Measurements from ENCODE around the gene FAM170B. TPM values are rescaled to one million over a fixed set of nuclear protein-coding genes. Genes with fewer than 3 reads are reported as not detected.

The FAM170B gene
- polyA plus RNA-seq, 3 donors = not detected

GRCh38 chr10:49093922-49094321 lies 39.9 kb downstream of the FAM170B start:
- 86 to 97% (median 96%) methylated on average over 10 of the region's 10 CpGs for WGBS, 3 donors
- no peak overlapping the region for H3K27ac ChIP-seq (ENCODE audit: low read depth, low read length)

- WGBS, 3 donors = 85 to 92% (median 90%) methylated on average over 11 of the region's 11 CpGs
These were observed 41.3 kb downstream of the FAM170B start for GRCh38 chr10:49092477-49092876.

GRCh38 chr10:49091450-49092210 lies 42.2 kb downstream of the FAM170B start:
- 75 to 95% (median 92%) methylated on average over 13 of the region's 13 CpGs for WGBS, 3 donors
- no peak overlapping the region for H3K27ac ChIP-seq (ENCODE audit: low read depth, low read length)

More at GRCh38 chr10:49092477-49092876, 41.3 kb downstream of the FAM170B start:
- H3K27ac ChIP-seq (ENCODE audit: low read depth, low read length) = no peak overlapping the region

DNA sequence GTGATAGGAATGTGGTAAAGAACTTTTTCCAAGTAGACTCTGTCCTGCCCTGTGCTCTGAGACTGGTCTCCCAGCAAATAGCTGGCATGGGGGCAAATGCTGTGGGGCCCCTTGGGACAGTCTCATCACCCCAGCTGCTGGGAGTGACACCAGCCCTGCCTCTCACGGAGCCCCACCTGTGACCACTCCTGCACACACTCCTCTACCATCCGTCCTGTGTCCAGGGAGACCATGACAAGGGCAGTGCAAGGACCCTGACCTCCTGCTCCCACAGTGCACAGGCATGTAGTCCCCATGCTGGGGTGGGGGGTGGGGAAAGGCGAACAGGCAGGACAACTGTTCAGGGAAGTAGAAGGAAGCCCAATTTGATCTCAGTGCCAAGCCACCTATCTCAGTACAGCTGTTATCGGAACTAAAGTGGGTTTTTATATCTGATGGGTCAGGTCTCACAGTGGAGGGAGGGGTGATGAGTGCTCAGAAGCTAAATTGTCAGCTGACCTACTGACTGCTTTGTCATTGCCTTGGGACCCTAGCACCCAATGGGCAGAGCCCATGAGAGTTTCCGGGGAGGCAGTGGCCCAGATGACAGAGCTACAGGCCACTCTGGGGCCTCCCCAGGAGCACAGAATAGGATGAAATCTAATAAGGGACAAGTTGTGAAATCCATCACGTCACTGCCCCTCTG lies 43.0 kb downstream of the FAM170B start:
- no peak overlapping the region for H3K27ac ChIP-seq (ENCODE audit: low read depth, low read length)
- WGBS, 3 donors = 63 to 90% (median 86%) methylated on average over 6 of the region's 6 CpGs

- no peak overlapping the region for H3K27ac ChIP-seq (ENCODE audit: low read depth, low read length)
These were observed 43.6 kb downstream of the FAM170B start for GRCh38 chr10:49090189-49090575.

GRCh38 chr10:49089557-49090188 lies 44.1 kb downstream of the FAM170B start:
- 47 to 60% (median 55%) methylated on average over 3 of the region's 3 CpGs for WGBS, 3 donors
- H3K27ac ChIP-seq (ENCODE audit: low read depth, low read length) = no peak overlapping the region

More at GRCh38 chr10:49090189-49090575, 43.6 kb downstream of the FAM170B start:
- 29 to 50% (median 43%) methylated on average over 1 of the region's 1 CpG for WGBS, 3 donors

GRCh38 chr10:49089152-49089551 lies 44.7 kb downstream of the FAM170B start:
- no peak overlapping the region for H3K27ac ChIP-seq (ENCODE audit: low read depth, low read length)
- 84 to 86% (median 86%) methylated on average over 2 of the region's 2 CpGs for WGBS, 3 donors

GRCh38 chr10:49086889-49087288 lies 46.9 kb downstream of the FAM170B start:
- 65 to 94% (median 90%) methylated on average over 3 of the region's 3 CpGs for WGBS, 3 donors
- no peak overlapping the region for H3K27ac ChIP-seq (ENCODE audit: low read depth, low read length)

- 60 to 69% (median 64%) methylated on average over 8 of the region's 8 CpGs for WGBS, 3 donors
These were observed 50.6 kb downstream of the FAM170B start for GRCh38 chr10:49083261-49083660.

DNA sequence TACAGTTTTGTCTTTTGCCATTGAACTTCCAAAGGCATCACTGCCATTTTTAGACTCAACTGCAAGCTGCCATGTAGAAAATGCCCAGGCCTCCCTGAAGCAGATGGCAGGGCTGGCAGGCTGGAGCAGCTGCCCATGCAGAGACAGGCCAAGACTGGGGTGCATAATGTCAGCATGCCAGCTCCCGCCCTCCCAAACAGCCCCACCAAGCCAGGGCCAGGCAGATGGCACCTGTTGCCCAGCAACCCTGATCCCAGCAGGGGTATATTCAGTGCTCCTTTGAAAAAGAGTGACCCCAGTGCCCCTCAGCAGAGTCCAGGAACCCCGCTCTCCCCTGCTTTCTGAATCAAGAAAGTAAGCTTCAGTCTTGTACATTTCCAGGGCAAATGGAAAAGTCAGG lies 51.1 kb downstream of the FAM170B start:
- WGBS, 3 donors = 81 to 95% (median 88%) methylated on average over 2 of the region's 2 CpGs

More at GRCh38 chr10:49083261-49083660, 50.6 kb downstream of the FAM170B start:
- H3K27ac ChIP-seq (ENCODE audit: low read depth, low read length) = no peak overlapping the region

GRCh38 chr10:49081547-49082275 lies 52.1 kb downstream of the FAM170B start:
- H3K27ac ChIP-seq (ENCODE audit: low read depth, low read length) = no peak overlapping the region
- 60 to 85% (median 77%) methylated on average over 9 of the region's 9 CpGs for WGBS, 3 donors

More for the DNA sequence above, 51.1 kb downstream of the FAM170B start:
- no peak overlapping the region for H3K27ac ChIP-seq (ENCODE audit: low read depth, low read length)

Other genes with a start within 250 kb of the FAM170B start
- gene LRRC18, start 194.2 kb downstream of the FAM170B start, polyA plus RNA-seq = not detected
- gene VSTM4, start 18.5 kb downstream of the FAM170B start, polyA plus RNA-seq = 10 to 100 TPM in 1 of 3 donors, 1 to 10 TPM in 2; 2.5 to 18.2 (median 9.4) TPM
- 10 to 100 TPM in 2 of 3 donors, 1 to 10 TPM in 1; 3.6 to 41.8 (median 26.4) TPM for gene TMEM273, start 54.4 kb upstream of the FAM170B start, polyA plus RNA-seq
- gene C10orf71, start 165.1 kb upstream of the FAM170B start, polyA plus RNA-seq = under 1 TPM; under 0.01 to 0.05 (median 0.01) TPM